ENCODE measurements around the gene WWC2.
"Not testable (repeated sequence)": the region's sequence is repeated elsewhere in the genome, so short reads cannot be mapped to it uniquely, and the experiment has no call there.

WWC2 gene

DNA sequence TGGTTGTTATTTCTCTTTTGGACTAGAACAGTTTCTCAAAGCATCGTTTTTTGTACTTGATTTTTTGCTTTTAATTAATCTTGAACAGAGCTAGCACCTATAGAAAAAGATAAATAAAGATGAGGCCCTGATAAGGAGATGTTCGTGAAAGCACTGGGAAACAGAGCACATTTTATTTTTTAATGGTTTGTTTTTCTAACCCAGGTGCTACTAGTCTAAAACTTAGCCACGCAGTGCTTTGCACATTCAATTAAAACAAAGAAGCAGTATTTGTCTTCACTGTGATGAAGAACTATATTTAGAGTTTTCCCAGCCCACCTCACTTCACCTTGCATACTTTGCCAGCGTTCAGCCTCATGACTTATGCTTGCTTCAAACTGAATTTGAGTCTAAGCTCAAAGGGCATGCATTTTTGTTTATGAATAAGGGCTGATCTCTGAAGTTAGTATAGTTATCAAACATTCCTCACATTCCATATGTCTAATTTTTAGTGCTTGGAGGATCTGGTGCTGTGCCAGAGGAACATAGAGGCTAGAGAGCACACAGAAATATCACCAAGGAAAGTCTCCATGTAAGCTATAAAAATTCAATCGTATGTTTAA is 76.7 kb downstream of the WWC2 start:
- no peak for DNase-seq

DNA sequence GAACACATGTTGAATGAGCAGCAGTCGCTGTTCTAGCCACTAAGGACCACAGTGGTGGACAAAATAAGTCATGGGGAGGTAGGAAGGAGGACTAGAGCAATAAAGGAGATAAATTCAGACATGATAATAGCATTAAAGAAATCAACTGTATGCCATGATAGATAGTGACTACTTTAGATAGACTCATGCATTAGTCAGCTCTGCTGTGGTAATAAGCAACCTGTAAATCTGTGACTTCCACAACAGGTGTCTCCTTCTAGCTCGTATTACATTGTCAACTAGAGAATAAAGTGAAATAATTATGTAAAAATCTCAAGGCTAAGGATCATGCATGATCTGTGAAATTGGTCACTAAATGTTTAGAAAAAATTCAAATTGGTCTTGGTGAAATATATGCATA is 77.9 kb downstream of the WWC2 start:
- DNase-seq: no peak

DNA sequence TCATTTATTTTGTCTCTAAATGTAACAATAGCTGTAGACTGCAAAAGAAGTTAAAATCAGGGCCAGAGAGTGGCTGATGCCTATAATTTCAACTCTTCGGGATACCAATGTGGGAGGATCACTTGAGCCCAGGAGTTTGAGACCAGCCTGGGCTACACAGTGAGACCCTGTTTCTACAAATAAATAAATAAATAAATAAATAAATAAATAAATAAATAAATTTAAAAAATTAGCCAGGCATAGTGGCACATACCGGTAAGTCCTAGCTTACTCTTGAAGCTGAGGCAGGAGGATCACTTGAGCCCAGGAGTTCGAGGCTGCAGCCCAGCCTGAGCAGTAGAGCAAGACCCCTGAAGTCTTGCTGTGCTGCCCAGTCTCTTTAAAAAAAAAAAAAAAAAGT is 79.1 kb downstream of the WWC2 start:
- DNase-seq: no peak

DNA sequence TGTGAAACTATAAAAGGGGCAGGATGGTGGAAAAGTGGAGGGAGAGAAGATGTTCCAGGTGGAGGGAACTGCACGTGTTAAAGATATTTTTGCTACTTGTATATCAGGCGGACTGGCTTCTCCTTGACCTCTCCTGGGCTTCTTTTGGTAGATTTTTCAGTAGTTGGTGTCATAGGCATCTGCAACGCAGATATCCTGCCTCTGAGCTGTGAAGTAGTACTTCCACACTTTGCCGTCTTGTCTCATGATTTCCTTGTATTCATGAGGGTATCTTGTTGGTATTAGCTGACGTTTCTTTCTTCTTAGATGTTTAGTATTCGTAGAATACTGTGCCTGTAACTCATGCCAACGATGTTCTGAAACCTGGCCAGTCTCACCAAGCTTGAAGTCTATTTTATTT is 81.0 kb downstream of the WWC2 start:
- no peak for DNase-seq

DNA sequence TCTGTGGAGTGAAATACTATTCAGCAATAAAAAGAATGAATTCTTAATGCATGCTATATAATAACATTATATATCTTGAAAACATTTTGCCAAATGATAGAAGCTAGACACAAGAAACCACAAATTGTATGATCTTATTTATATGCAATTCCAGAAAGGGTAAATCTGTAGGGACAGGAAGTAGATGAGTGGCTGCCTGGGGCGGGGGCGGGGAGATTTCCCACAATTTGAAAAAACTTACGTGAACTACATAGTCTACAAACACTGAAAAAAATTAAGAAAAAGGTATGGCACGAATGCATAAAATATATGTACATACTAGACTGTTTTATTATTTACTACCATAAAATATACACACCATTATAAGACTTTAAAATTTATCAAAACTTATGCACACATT is 81.6 kb downstream of the WWC2 start:
- no peak for DNase-seq

DNA sequence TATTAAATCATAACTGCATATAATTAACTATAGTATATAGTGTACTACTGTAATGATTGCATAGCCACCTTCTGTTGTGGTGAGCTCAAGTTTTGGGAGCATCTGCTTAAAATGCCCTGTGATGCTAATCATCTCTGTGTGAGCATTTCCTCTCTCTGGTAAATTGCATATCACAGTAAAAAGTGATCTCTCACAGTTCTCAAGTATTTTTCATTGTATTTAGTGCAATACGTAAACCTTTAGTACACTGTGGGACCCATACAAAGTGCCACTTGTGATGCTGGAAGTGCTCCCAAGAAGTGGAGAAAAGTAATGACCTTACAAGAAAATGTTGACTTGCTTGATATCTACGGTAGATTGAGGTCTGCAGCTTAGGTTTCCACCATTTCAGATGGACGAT is 82.0 kb downstream of the WWC2 start:
- DNase-seq: no peak

DNA sequence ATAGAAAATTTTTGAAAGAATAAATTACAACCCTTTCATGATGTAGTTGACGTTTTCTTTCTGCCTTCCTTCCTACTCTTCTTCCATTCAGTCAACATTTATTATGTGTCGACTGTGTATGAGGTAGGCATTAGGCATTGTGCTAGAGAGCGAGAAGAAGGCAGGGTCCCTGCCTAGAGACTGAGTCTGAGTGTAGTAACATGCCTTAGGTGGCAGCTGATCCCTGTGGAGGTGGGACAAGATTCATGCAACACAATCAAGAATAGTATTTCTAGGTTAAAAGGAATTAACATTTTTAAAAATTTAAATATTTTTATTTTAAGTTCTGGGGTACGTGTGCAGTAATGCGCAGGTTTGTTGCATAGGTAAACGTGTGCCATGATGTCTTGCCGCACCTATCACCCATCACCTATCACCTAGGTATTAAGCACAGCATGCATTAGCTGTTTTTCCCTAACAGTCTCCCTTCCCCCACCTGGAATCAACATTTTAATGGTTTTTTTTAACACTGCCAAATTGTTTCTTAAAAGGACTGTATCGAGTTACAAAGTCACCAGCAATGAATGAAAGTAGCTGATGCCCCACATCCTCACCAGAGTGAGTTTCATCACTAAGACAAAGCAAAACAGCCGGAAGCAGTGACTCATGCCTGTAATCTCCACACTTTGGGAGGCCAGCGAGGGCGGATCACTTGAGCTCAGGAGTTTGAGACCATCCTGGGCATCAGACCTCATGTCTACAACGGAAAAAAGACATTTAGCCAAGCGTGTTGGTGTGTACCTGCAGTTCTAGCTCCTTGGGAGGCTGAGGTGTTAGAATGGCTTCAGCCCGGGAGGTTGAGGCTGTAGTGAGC is 84.0 kb downstream of the WWC2 start:
- peak; percentile 70 for DNase-seq

DNA sequence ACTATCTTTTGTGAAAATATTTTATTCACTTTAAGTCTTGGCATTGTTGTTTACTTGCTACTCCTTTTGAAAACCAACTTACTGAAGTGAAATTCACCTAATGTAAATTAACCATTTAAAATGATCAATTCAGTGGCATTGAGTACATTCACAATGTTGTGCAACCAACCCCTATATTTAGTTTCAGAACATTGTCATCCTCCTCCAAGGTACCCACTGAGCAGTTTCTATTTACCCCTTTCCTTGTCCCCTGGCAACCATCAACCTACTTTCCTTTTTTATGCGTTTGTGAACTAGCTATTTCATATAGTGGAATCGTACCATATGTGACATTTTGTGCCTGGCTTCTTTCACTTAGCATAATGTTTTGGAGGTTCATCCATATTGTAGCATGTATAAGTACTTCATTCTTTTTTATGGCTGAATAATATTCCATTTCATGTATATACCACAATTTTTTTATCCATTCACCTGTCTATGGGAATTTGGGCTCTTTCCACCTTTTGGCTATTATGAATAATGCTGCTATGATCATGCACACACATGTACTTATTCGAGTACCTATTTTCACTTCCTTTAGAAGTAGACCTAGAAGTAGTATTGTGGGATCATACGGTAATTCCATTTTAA is 85.0 kb downstream of the WWC2 start:
- DNase-seq: peak; percentile 32

DNA sequence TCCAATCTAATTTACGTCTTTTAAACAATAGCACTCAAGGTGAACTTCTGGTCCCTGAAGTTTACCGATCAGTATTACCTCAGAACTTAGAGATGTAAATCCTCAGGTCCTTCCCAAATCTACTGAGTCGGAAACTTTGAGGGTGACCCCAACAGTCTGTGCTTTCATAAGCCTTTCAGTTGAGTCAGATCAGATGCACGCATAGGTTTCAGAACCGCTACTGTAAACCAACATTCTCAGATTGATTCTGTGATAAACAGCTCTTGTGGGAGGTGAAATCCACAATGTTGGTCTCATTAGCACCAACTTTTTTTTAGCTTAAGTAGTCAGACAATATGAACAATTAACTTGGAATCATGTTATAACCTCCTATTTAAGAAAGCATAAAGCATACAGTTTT is 86.0 kb downstream of the WWC2 start:
- DNase-seq: peak; percentile 80

DNA sequence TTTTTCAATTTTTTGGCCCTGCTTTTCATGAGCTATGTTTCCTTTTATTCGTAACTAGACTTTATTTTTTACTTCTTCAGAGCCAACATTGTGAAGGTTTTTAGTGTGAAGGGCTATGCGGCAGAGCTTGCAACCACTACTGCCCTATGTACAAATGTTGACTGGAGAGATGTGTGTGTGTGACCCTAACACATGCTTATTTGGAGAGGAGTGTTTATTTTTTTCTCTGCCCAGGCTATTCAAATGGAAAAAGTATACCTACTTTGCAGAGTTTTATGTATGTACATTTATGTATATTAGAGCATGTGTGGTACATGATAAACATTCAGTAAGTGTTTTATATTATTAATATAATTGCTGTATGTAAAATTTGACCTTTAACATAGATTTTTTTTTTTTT is 86.5 kb downstream of the WWC2 start:
- no peak for DNase-seq

DNA sequence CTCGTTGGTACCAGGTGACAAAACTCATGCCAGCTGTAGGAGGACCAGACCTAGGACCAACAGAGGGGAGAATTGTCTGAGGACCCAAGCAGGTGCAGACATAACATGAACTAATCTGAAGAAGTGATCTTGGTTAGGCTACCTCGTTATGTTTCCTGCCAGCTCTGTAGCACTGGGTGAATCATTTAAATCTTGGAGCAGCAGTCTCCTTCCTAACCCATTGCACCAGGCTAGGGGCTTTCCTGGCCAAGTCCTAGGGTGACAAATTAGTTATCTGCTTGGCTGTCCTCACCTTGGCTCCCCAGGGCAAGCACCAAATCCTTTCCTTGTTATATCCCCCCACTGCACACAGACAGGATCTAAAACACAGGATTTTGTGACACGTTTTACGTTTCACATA is 87.8 kb downstream of the WWC2 start:
- peak; percentile 2 for DNase-seq

DNA sequence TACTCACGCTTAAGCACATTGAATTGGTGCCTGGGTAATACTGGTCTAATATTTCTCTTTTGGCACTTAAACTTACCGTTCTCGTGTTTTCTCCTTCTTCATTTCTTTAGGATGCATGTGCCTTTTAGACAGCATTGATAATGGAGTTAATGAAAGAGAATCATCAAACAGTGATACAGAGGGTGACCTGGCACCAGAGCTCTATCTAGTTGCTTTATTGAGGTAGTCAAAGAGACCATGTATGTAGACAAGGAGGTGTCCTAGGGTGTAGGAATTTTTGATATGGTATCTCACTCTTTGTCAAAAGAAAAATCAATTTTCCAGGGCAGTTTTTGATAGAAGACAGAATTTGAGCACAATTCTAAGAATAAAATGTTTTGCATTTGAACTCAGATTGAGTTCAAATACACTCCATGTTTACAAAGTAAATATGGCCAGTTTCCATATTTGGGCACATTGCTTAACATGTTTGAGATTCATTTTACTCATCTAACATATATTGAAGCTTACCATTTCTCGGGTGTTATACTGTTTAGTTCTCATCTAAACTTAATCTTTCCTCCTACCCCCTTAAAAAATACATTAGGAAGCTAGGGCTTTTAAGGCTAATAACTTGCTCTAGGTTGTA is 92.0 kb downstream of the WWC2 start:
- DNase-seq: no peak

DNA sequence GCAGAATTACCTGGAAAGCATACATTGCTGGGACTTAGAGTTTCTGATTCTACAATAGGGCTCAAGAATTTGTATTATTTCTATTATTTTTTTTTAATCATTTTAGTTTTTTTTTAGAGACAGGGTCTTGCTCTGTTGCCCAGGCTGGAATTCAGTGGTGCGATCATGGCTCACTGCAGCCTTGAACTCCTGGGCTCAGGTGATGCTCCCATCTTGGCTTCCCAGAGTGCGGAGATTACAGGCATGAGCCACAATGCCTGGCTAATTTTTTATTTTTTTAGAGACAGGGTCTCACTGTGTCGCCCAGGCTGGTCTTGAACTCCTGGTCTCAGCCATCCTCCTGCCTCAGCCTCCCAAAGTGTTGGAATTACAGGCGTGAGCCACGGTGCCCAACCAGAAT is 92.6 kb downstream of the WWC2 start:
- no peak for DNase-seq

DNA sequence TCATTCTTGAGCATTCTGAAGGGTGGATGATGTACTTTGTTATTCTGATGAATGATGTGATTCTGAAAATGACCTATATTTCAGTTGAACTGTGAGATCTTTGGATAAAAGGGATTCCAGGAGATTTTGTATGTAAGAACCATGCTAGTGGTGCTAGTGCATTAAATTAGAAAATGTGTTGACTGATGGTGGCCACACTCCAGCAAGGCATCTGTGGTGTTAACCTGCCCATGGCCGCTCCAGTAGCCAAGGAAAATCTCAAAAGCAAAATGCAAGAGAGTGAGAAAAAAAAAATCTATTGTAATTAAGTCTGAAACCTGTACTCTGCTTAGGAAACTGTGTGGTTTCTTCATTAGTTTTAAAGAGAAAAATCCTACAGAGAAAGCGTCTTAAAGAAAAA is 93.5 kb downstream of the WWC2 start:
- no peak for DNase-seq

DNA sequence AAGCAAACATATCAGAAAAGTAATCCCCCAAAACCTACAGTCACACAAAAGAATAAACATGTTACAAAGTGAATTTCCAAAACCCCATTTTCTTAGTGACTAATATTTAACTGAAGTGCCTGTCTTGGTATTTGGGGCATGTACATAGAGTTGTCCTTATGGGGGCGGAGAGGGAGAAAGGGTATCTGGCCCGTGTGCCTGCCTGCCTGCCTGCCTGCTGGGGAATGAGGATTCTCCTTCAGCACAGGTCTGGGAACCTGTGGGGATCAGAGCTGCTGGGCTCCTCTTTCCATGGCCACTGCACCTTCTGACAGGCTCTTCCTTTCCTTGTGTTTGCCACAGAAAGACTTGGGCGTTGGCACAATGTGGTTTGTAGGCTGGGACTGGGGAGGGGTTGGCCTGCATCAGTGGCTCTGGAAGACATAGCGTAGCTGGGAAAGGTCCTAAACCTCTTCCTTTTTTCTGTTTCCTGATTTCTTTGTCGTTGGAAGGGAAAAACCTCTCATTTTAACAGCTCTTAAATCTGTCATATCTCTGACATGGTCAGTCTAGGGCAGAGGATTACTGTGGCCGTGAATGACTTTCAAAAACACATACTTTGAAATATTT is 94.8 kb downstream of the WWC2 start:
- DNase-seq: not testable (repeated sequence)

DNA sequence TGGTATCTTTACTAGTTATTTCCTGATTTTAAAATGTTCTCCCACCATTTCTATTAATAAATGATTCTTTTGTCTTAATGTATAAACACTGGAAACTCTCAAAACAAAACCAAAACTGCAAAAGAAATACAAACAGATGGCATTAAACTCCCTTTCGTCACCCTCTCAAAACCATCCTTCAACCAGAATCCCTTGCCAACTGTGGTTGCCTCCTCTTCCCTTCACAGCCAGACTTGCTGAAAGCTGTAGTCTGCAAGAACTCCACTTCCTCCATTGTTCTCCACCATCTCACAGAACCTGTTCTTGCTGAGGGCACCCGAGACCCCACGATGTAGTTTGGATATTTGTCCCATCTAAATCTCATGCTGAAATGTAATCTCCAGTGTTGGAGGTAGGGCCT is 96.5 kb downstream of the WWC2 start:
- DNase-seq: no peak

DNA sequence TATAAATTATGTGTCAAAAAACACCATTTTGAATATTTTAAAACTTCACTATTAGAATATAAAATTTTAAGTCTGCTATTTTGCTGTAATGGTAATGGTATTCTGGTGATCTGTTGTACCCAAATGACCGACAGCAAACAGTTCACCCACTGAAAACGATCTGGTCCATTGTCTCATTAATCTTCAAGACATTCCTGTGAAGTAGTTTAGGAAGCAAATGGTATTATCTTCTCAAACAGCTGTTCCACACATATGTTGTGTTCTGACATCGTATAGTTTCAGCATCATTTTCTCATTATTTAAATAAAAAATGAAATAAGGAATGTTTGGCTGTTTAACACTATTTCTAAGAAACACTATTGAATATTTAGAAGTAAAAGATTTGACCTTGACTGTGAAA is 98.1 kb downstream of the WWC2 start:
- DNase-seq: no peak

DNA sequence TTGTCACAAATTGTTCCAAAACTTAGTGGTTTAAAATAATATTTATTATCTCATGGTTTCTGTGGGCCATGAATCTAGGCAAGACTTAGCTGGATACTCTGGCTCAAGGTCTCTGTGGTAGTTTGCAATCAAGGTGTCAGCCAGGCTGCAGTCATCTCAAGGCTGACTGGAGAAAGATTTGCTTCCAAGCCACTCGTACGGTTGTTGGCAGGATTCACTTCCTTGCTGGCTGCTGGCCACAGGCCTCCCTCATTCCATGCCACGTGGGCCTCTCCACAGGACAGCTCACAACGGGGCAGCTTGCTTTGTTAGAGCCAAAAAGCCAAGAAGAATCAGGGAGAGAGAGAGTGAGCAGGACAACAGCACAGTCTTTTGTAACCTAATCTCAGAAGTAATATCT is 101.4 kb downstream of the WWC2 start:
- no peak for DNase-seq

DNA sequence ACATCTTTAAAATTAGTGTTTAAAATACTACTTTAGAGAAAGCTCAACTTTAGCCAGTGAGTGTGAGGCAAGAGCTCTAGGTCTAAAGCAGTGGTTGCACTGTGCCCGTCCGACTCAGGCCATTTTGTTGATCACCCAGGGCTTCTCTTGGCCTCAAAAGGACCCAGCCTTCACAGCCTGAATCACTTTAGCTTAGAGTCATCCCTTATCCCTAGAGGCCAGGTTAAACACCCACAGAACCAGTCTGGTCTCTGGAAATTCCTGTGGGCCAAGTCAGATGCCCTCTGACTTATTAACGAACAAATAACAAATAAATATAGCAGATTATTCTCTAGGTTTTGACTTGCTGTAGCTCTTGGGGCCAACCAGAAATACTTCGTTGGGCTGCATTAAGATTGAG is 102.3 kb downstream of the WWC2 start:
- DNase-seq: no peak

DNA sequence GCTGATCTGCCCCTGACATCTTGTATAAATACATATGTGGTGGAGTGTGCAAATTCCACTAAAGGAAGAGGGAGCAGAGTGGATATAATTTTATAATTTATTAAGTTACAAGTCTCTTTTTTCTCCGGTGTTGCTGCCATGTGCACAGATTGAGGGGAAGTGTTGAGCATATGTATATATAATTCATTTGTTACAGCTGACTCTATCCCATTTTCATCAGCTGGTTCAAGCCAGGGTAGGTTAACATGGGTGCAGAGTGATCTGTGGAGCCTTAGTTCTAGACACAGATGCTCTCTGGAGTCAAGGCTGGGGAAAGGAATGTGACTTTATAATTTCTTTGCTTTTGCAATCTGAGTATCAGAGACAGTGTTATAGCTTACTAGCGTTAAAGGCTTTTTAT is 103.5 kb downstream of the WWC2 start:
- no peak for DNase-seq

DNA sequence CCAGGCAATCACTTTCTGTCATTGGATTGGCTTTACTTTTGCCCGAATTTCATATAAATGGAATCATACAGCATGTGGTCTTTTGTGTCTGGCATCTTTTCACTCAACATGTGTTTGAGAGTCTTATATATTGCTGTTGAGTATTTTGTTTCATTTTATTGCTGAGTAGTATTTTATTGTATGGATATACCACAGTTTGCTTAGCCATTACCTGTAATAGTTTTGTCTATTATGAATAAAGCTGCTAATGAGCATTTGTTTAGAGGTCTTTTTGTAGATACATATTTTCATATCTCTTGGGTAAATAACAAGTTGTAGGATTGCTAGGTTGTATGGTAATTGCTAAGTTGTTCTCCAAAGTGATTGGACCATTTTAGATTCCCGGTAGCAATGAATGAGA is 105.7 kb downstream of the WWC2 start:
- DNase-seq: no peak

DNA sequence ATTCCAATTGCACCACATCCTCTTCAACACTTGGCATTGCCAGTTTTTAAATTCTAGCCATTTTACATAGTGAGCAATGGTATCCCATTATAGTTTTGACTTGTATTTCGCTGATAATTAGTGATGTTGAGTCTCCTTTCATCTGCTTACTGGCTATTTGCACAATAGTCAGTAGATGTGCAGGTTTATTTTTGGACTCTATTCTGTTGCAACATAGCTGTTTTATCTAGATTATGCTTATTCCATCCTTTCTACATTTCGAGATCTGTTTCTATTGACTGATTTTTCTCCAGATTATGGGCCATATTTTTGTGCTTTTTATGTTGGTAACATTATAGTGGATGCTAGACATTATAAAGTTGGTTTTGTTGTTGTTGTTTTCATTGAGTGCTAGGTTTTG is 106.1 kb downstream of the WWC2 start:
- no peak for DNase-seq

DNA sequence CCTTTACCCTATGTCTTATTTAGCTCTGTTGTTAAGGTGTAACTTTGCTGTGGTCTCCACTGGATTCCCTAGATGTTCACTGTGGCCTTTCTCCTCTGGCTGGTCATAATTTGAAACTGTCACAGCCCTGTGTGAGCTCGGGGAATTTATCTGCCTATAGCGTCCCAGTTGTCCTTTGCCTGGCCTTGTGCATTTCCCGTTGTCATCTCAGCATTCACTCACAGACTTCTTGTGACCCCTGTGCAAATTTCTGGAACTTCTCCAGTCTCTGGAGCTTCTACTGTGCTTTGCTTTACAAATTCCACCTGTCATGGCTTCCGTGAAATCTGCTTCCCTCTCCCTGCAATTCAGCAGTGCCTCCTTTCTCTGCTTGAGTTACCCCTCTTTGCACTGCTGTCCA is 106.7 kb downstream of the WWC2 start:
- no peak for DNase-seq

DNA sequence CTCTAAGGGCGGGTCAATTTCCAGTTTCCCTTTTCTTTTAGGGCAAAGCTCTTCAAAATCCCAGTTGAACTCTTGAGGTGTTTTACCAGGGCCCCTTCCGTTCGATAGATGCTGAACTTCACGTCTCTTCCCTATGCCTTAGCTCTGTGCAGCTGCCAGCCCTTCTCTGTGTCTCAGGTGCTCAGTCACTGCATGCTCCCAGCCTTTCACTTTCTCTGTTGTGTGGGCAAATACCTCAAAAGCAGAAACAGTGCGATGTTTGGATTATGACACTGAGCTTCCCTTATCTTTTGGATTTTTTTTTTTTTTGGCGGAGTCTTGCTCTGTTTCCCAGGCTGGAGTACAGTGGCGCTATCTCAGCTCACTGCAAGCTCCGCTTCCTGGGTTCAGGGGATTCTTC is 112.5 kb downstream of the WWC2 start:
- DNase-seq: no peak

Data from activated CD4-positive, alpha-beta T cell treated with anti-CD3 and anti-CD28 coated beads, Interleukin-2, amount 50 U/mL, for 16 hours (primary cell).